AG10803 (cell line): Measurements from ENCODE around the gene TMEM184C.

Experiments
- DNase-seq: peaks from one replicate; pipeline ENCODE4 v3.0.0; 2010; ENCODE audit warnings: low read depth
- H3K4me3 ChIP-seq: 2 replicates; pipeline ENCODE4 v1.5.1; 2011; ENCODE audit warnings: mild to moderate bottlenecking, low read length, control low read depth
- TF ChIP-seq, protein P1 (sequence below): conservative IDR thresholded peaks from 2 replicates; pipeline ENCODE4 v1.5.1; 2011; ENCODE audit warnings: mild to moderate bottlenecking, low read length, control low read depth, inconsistent platforms

Gene TMEM184C

DNA sequence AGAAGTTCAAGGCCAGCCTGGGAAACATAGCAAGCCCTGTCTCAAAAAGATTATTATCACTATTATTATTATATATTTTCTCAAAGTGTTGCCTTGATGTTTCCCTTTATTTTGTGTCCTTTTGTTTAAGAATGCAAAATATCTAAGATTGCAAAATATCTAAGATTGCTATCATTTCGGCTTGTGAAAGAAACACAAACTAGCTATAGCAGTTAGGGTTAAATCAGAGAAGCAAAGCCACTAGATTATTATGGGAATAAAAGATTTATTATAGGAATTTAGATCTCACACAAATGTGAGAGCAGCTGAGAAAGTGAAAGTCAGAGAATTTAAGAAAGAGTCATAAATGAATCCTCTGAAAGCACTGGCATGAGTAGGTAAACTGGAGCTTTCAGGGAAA is 18.0 kb upstream of the TMEM184C start:
- TF ChIP-seq, protein P1, sequence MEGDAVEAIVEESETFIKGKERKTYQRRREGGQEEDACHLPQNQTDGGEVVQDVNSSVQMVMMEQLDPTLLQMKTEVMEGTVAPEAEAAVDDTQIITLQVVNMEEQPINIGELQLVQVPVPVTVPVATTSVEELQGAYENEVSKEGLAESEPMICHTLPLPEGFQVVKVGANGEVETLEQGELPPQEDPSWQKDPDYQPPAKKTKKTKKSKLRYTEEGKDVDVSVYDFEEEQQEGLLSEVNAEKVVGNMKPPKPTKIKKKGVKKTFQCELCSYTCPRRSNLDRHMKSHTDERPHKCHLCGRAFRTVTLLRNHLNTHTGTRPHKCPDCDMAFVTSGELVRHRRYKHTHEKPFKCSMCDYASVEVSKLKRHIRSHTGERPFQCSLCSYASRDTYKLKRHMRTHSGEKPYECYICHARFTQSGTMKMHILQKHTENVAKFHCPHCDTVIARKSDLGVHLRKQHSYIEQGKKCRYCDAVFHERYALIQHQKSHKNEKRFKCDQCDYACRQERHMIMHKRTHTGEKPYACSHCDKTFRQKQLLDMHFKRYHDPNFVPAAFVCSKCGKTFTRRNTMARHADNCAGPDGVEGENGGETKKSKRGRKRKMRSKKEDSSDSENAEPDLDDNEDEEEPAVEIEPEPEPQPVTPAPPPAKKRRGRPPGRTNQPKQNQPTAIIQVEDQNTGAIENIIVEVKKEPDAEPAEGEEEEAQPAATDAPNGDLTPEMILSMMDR, result no peak
- no peak overlapping the region for H3K4me3 ChIP-seq
- no peak for DNase-seq

DNA sequence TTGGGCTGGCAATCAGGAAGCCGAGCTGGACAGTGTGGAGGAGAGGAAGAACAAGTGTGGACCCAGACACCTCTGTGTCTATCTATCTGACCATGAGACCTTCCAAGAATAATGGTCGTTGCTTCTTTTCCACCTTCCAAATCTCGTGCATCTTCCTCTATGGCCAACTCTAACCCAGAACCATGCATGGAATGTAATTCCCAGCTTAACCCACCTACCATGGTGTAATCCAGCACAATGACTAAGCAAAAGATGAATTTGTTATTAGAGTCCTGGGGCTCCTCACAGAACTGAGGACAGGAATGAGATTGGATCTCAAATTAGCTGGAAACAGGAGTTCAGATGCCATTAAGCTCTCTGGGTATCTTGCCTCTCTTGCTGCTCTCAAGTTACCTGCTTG is 17.4 kb upstream of the TMEM184C start:
- DNase-seq, result peak; percentile 74
- H3K4me3 ChIP-seq, result no peak overlapping the region
- TF ChIP-seq, protein P1, result no peak

DNA sequence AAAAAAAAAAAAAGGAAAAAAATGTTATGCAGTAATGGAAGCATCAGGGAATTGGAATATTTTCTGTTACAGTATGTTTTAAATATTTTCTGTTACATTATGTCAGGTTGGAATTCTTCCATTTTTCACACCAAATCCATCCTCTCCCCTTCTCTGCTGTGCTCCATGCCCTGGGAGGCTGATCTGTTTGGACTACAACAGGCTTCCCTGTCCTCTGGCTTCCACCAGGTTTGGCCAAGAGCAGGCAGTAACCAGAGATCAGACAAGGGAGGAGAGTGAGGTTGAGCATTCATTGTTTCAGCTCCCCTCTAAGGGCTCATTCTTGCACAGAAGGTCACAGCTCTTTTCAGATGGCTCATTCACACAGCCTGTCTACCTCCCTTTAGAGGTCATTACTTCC is 11.7 kb upstream of the TMEM184C start:
- TF ChIP-seq, protein P1, result no peak
- H3K4me3 ChIP-seq, result no peak overlapping the region
- DNase-seq, result no peak

DNA sequence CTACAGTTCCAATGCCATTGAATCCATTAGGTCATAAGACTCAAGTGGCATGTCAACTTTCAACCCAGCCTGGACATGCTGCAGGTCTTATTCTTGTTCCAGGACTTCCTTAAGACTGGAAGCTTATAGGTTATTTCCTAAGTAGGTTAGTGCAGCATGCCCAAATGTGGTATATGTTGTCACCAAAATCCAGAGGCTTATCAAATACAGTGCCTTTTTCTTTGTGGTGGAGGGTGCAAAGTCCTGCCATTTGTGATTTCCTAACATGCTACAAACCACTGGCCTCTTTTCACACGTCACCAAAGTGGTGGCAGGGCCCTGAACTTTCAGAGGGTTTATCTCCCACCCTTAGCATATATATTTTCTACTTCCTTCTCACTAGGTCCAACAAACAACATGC is 9.7 kb upstream of the TMEM184C start:
- TF ChIP-seq, protein P1, result no peak
- H3K4me3 ChIP-seq, result no peak overlapping the region
- no peak for DNase-seq

DNA sequence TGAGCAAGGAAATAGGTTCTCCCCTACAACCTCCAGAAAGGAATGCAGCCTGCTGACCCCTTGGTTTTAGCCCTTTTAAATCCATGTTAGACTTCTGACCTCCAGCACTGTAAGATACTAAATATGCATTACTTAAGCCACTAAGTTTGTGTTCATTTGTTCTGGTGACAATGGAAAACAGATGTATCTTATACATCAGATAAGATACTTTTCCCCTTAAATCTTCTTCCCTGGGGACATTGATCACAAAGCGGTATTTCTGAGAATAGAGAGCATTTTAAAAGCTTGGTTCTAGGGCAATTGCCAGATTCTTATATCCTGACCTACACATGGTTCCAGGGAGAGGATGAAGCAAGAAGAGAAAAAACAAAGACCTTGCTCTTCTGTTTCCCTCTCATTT is 6.5 kb upstream of the TMEM184C start:
- H3K4me3 ChIP-seq, result no peak overlapping the region
- TF ChIP-seq, protein P1, result no peak
- DNase-seq, result peak; percentile 36

DNA sequence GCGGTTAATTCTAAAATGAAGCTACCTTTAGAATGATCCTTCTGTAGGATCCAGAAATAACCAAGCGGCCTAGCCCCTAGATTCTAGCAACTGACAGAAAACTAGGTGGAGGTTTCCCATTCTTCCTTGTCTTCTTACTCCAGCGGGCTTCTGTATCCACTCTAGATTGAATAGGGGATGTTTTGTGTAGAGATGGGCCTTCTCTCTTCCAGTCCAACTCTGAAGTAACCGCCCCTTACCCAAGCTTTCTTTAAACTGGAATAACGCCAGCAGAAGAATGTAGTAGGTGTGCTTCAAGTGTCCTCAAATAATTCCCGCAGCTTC is 386 bp upstream of the TMEM184C start:
- peak overlapping the region; percentile 95 for H3K4me3 ChIP-seq
- no peak for DNase-seq
- TF ChIP-seq, protein P1, result no peak

DNA sequence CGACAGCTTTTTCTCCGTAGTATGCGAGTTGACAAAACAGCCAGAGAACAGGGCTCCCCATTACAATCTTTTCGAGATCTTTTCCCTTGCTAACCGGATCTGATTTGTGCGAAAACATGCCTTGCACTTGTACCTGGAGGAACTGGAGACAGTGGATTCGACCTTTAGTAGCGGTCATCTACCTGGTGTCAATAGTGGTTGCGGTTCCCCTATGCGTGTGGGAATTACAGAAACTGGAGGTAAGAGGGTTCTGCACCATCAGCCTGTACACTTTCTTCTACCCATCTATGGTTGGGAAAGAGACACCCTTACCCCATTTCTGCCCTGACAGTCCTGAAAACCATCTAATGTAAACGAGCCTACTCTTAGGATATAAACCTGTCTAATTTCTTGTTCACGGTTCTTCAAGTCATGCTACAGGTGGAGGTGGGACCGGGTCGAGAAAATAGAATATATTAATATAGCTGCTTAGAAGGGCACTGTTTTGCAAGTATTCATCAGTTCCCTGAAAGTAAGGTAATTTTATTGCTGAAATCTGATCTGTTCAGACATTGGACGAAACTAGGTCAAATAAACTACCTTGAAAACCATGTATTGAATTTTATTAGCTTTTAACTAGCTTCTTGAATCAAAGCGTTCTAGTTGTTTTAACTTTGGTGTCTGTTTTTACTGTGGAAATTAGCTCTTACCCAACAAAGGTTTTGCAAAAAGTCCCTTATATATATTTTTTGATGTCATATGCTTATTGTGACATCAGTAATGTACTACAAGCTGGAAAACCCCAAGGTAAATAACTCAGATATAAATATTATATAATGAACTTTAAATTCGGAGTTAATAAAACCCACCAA is 869 bp downstream of the TMEM184C start:
- no peak for DNase-seq
- H3K4me3 ChIP-seq, result peak overlapping the region; percentile 95
- TF ChIP-seq, protein P1, result no peak
